OCI-LY7 (cell line): ENCODE results near the gene MED15. TPM values are rescaled to one million over a fixed set of nuclear protein-coding genes. Genes with fewer than 3 reads are reported as not detected.

Experiments used
- BruUV-seq: library from RNA; stranded (reverse); fragments of 400-500 nt; replicated peaks from 2 replicates; lab custom pipeline; 2021; lab: Mats Ljungman, UMichigan
- CTCF ChIA-PET: fragments of 300-600 bp; sonication (Branson Sonifier 250); formaldehyde crosslinking; loops from one replicate; lab custom pipeline; 2022; ENCODE audit warnings: antibody characterized with exemption; ENCODE audit not compliant: unreplicated experiment; lab: Charles Lee
- POLR2A ChIA-PET: fragments of 300-600 bp; sonication (Branson Sonifier 250); formaldehyde crosslinking; loops from one replicate; lab custom pipeline; 2022; ENCODE audit warnings: antibody characterized with exemption; lab: Charles Lee
- DNase-seq: peaks from one replicate; pipeline ENCODE4 v3.0.0-alpha.2; 2015; ENCODE audit warnings: low spot score
- H2AFZ ChIP-seq: fragments of 200-600 bp; sonication (generic), shearing (Covaris generic); 2 replicates; pipeline ENCODE4 v1.6.1; 2014; ENCODE audit warnings: mild to moderate bottlenecking, antibody characterized with exemption, low read length, moderate library complexity
- H3K27ac ChIP-seq: fragments of 200-600 bp; sonication (generic); 2 replicates; pipeline ENCODE4 v1.5.1; 2014; ENCODE audit warnings: mixed run types, low read depth, mild to moderate bottlenecking, moderate library complexity, low read length, inconsistent platforms; ENCODE audit not compliant: poor library complexity, severe bottlenecking
- H3K36me3 ChIP-seq: fragments of 200-600 bp; sonication (generic); 2 replicates; pipeline ENCODE4 v1.6.1; 2014; ENCODE audit warnings: mild to moderate bottlenecking, antibody characterized with exemption, low read length, moderate library complexity, mixed read lengths; ENCODE audit not compliant: insufficient read depth
- H3K4me1 ChIP-seq: fragments of 200-600 bp; sonication (generic); 2 replicates; pipeline ENCODE4 v1.5.1; 2014; ENCODE audit warnings: mild to moderate bottlenecking, low read length; ENCODE audit not compliant: insufficient read depth, poor library complexity, severe bottlenecking
- H3K4me2 ChIP-seq: fragments of 200-600 bp; sonication (generic); 2 replicates; pipeline ENCODE4 v1.6.1; 2014; ENCODE audit warnings: mild to moderate bottlenecking, low read length
- H3K4me3 ChIP-seq: fragments of 200-600 bp; sonication (generic); 2 replicates; pipeline ENCODE4 v1.5.1; 2014; ENCODE audit warnings: mild to moderate bottlenecking, low read depth, low read length; ENCODE audit not compliant: poor library complexity, severe bottlenecking
- H3K79me2 ChIP-seq: fragments of 200-600 bp; sonication (generic); 2 replicates; pipeline ENCODE4 v1.6.1; 2016; ENCODE audit warnings: low read depth, mild to moderate bottlenecking, low read length, moderate library complexity, mixed read lengths; ENCODE audit not compliant: insufficient read depth
- H3K9me2 ChIP-seq: fragments of 200-600 bp; sonication (generic); 2 replicates; pipeline ENCODE4 v1.6.1; 2016; ENCODE audit warnings: mild to moderate bottlenecking, low read length, mixed read lengths; ENCODE audit not compliant: insufficient read depth
- H3K9me3 ChIP-seq: fragments of 200-600 bp; sonication (generic); 2 replicates; pipeline ENCODE4 v1.6.1; 2014; ENCODE audit warnings: mild to moderate bottlenecking, mixed run types, low read length, mixed read lengths
- H4K20me1 ChIP-seq: fragments of 200-600 bp; sonication (generic); 2 replicates; pipeline ENCODE4 v1.6.1; 2014; ENCODE audit warnings: mild to moderate bottlenecking, antibody characterized with exemption, low read length, moderate library complexity, mixed read lengths; ENCODE audit not compliant: insufficient read depth
- CTCF ChIP-seq: fragments of 200-600 bp; sonication (generic); conservative IDR thresholded peaks from 2 replicates; pipeline ENCODE4 v1.5.1; 2014; ENCODE audit warnings: mild to moderate bottlenecking, antibody characterized with exemption, low read length, moderate library complexity, mixed read lengths
- EZH2phosphoT487 ChIP-seq: fragments of 200-600 bp; sonication (generic); IDR thresholded peaks from 2 replicates; pipeline ENCODE4 v1.6.1; 2018; ENCODE audit warnings: low read depth, borderline replicate concordance, mild to moderate bottlenecking, mixed run types, antibody characterized with exemption, low read length, moderate library complexity, mixed read lengths
- intact Hi-C: fragments of 100-400 bp; cut with micrococcal nuclease; formaldehyde crosslinking; loops from one replicate; pipeline ENCODE4 v1.10.0; 2022; ENCODE audit not compliant: unreplicated experiment
- total RNA-seq, 2 experiments: library from RNA; depleted of rRNA in 1 of 2; stranded (reverse); fragments of >200 nt in 1 of 2; shearing (Covaris generic) in 1 of 2; gene quantifications; 2 replicates each; pipeline ENCODE4 v1.2.3, GENCODE V29; 2014 to 2022

Gene MED15
- total RNA-seq, 2 experiments from 2014 or later: 28.7 to 79.2 TPM

DNA sequence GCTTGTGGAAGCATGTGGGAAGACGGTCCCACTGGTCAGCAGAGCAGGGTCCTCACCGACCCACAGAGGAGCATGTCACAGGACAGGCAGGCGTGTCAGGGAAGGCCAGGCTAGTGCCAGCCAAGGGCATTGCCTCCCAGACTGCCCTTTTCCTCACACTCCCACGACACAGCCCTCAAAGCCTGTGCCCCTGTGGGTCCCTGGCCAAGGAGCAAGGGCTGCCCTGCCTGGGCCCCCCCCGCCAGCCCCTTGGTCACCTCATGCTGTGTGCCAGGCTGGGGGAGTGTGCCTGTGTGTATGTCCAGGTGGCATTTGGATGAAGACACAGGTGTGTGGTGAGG, 74.7 kb downstream of the MED15 start:
- BruUV-seq: no TSS peak

DNA sequence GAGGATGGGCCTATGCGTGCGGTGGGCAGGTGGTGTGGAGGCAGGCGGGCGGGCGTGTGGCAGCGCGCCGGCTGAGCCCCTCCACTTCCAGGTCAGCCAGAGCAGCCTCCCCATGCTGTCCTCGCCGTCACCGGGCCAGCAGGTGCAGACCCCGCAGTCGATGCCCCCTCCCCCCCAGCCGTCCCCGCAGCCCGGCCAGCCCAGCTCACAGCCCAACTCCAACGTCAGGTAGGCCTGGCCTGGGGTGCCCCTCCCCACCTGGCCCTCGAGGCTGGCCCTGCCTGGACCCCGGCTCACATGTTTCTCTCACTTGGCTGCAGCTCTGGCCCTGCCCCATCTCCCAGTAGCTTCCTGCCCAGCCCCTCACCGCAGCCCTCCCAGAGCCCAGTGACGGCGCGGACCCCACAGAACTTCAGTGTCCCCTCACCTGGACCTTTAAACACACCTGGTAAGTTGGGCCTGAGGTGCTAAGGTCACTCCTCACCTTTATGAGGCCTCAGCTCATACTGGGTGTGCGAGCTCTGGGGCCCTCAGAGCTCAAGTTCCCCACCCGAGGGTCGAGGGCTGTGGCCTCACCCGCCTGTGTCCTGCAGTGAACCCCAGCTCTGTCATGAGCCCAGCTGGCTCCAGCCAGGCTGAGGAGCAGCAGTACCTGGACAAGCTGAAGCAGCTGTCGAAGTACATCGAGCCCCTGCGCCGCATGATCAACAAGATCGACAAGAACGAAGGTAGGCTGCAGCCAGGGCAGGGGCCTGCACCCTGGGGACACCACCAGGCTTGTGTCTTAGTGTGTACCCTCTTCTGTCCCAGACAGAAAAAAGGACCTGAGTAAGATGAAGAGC, 75.3 kb downstream of the MED15 start:
- peaks cover 58% of the 10 kb centered on the region; the same call in 1 of the 2 replicates for H3K36me3 ChIP-seq
- no peak for DNase-seq
- intact Hi-C loops: no loop called here
- H3K4me2 ChIP-seq: no peak overlapping the region
- H2AFZ ChIP-seq: no peak overlapping the region
- H3K4me3 ChIP-seq: no peak overlapping the region
- no peak overlapping the region for H3K27ac ChIP-seq
- H3K9me3 ChIP-seq: no peaks in the 10 kb centered on the region
- TF ChIP-seq EZH2phosphoT487 (no peak), CTCF (no peak)
- H3K4me1 ChIP-seq: no peaks in the 10 kb centered on the region
- CTCF ChIA-PET: interaction anchor here (0.7 kb wide), 1 partner anchor 12 kb away, joined by 3 read pairs; no protein-coding TSS in a partner anchor
- no peaks in the 10 kb centered on the region for H4K20me1 ChIP-seq
- POLR2A ChIA-PET: interaction anchor here (0.6 kb wide), 1 partner anchor 15 kb away, joined by 4 read pairs; no protein-coding TSS in a partner anchor
- no peaks in the 10 kb centered on the region for H3K9me2 ChIP-seq
- no TSS peak for BruUV-seq
- H3K79me2 ChIP-seq: no peaks in the 10 kb centered on the region

More for the DNA sequence above, 74.7 kb downstream of the MED15 start:
- H3K4me2 ChIP-seq: no peak overlapping the region
- no peak for DNase-seq
- no peak overlapping the region for H2AFZ ChIP-seq
- ChIA-PET POLR2A (no interaction called here), CTCF (no interaction called here)
- no peak overlapping the region for H3K27ac ChIP-seq
- H3K36me3 ChIP-seq: peaks cover 62% of the 10 kb centered on the region; the same call in 1 of the 2 replicates
- no peaks in the 10 kb centered on the region for H3K9me3 ChIP-seq
- intact Hi-C loops: no loop called here
- TF ChIP-seq EZH2phosphoT487: no peak
- TF ChIP-seq CTCF: no peak
- no peaks in the 10 kb centered on the region for H3K79me2 ChIP-seq
- no peaks in the 10 kb centered on the region for H3K9me2 ChIP-seq
- H3K4me3 ChIP-seq: no peak overlapping the region
- H4K20me1 ChIP-seq: no peaks in the 10 kb centered on the region
- no peaks in the 10 kb centered on the region for H3K4me1 ChIP-seq

DNA sequence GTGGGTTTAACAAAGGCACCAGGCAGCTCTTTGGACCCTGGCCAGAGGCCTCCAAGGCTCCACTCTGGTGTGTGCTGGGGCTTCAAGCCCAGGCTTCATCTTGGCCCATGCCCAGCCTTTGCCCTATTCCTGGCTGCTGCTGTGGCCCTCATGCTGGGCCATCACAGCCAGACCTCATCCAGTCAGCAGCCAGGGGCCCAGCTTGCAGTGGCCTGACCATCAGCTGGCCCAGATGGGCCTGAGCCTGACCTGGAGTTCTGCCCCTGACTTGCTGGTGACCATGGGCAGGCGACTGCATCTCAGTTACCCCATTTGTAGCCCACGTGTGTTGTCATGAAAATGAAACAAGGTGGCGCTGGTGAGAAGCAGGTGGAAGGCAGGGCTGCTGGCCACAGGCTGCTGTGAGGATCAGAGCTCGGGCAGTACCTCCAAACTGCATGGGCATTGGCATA, 76.1 kb downstream of the MED15 start:
- H3K36me3 ChIP-seq: peaks cover 51% of the 10 kb centered on the region; the same call in 1 of the 2 replicates
- H3K79me2 ChIP-seq: no peaks in the 10 kb centered on the region
- H3K4me2 ChIP-seq: no peak overlapping the region
- no peaks in the 10 kb centered on the region for H4K20me1 ChIP-seq
- CTCF ChIA-PET: no interaction called here
- BruUV-seq: no TSS peak
- no peaks in the 10 kb centered on the region for H3K9me2 ChIP-seq
- POLR2A ChIA-PET: no interaction called here
- intact Hi-C loops: no loop called here
- no peaks in the 10 kb centered on the region for H3K4me1 ChIP-seq
- H3K9me3 ChIP-seq: no peaks in the 10 kb centered on the region
- TF ChIP-seq EZH2phosphoT487 (no peak), CTCF (peak; percentile 62)
- H3K27ac ChIP-seq: no peak overlapping the region
- no peak overlapping the region for H3K4me3 ChIP-seq
- no peak for DNase-seq
- no peak overlapping the region for H2AFZ ChIP-seq
